Testis (tissue), 2 donors: ENCODE results near the gene ARHGEF28.

Experiments
- CTCF ChIP-seq, 3 experiments: fragments of 450-650 bp in 2 of 3; fragments of 200-600 bp in 1 of 3; sonication (generic) in 1 of 3; IDR thresholded peaks; one replicate each; pipeline ENCODE4 v1.5.1; 2016 to 2019; ENCODE audit warnings: antibody characterized with exemption in 3 of 3, mild to moderate bottlenecking in 2 of 3, moderate library complexity in 1 of 3
- POLR2A ChIP-seq: fragments of 450-650 bp; IDR thresholded peaks from one replicate; pipeline ENCODE4 v1.6.1; 2017; ENCODE audit warnings: antibody characterized with exemption, mild to moderate bottlenecking, moderate library complexity

- TF ChIP-seq CTCF (IDR thresholded peaks at IDR 0.05): no peak
- TF ChIP-seq POLR2A: no peak
These were observed 273.1 kb downstream of the ARHGEF28 start for GRCh38 chr5:73899055-73899454.
